ENCODE results near the gene CCNQ.

CCNQ gene

DNA sequence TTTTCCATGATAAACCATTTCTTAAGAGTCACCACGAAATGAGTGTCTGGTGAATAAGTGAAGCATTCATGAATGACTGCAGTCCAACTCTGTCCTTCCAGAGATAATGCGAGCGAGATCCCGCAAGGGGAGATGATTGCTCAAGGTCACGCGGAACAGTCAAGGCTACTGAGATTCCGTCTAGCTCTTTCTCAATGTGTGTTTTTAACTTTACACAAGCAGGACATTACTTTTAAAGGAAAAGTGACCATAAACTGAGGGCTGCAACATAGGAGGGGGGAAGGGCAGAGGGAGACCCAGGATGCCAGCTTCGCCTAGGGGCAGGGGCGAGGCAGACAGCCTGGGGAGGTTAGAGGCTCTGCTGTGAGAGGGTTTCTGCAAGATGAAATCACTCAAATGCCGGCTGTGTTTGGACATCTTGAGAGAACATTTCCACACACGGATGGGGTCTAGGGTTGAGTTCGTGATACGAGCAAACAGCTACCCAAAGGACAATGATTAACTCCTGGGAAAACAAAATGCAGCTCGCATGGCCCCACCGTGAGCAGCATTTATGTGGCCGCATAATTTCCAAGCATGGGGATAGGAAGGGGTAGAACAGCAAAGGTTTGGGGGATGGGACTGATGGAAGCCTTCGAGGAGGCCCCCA, 23.8 kb upstream of the CCNQ start:
- TF ChIP-seq GATA2 (IDR thresholded peaks at IDR 0.05; ENCODE audit: low read depth, low read length) (no peak), GATA3 (IDR thresholded peaks at IDR 0.05; ENCODE audit: low read depth, low read length) (no peak)

DNA sequence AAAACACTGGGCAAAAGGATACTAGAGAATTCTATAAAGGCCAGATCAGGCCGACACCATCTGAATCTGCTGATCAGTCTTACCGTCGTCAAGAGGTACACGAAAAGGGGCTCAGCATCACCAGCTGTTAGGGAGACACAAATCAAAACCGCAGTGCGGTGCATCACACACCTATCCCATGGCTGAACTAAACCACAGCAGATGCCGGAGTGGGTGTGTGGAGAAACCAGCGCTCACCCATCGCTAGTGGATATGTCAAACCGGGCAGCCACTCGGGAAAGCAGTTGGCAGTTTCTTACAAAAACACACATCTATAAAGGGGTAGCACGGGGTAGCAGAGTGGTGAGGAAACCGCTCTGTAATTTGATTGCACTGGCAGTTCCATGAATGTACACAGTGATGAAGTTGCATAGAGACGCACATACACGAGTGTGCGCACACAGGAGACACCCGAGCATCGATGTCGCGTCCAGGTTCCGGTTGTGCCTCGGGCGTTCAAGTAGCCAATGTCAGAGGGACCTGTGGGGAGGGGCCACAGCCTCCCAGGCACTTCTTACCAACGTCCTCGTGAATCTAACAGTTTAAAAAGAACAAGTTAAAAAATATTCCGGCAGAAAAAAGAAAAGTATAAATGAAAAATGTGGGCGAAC, 23.1 kb upstream of the CCNQ start:
- TF ChIP-seq GATA3 (IDR thresholded peaks at IDR 0.05; ENCODE audit: low read depth, low read length) (no peak), GATA2 (IDR thresholded peaks at IDR 0.05; ENCODE audit: low read depth, low read length) (no peak)

DNA sequence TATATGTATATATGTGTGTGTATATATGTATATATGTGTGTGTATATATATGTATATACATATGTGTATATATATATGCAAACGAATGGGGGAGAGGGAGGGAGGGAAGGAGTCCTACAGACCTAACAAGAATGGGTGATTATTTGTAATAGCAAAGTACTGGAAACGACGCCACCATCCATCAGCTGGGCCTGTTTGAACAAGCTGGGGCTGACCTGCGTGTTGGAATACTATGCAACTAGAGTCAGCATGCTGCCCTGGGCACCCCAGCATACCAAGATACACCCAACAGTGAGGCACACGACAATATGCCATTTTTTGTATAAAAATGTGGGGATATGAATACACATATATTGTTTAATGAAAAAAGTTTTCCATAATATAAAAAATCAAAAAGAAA, 21.6 kb upstream of the CCNQ start:
- no peak for TF ChIP-seq GATA3 (IDR thresholded peaks at IDR 0.05; ENCODE audit: low read depth, low read length)
- no peak for TF ChIP-seq GATA2 (IDR thresholded peaks at IDR 0.05; ENCODE audit: low read depth, low read length)

DNA sequence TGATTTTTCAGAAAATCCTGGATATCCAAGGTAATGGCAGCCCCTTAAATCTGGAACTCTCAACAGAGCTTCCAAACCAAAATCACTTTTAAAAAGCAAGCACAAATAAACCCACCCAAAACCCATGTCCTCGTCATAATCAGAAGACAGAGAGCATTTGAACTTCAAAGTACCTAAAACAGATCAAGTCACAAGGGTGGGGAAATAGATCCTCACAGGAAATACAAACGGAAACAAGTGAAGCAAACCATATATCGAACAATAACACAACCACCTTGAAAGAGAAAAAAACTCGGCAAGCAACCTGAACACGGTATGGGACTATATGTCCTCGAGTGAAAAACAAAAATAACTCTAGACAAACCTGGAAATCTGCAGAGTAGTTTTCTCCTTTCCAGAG, 15.9 kb upstream of the CCNQ start:
- TF ChIP-seq GATA2 (IDR thresholded peaks at IDR 0.05; ENCODE audit: low read depth, low read length) (no peak), GATA3 (IDR thresholded peaks at IDR 0.05; ENCODE audit: low read depth, low read length) (no peak)

DNA sequence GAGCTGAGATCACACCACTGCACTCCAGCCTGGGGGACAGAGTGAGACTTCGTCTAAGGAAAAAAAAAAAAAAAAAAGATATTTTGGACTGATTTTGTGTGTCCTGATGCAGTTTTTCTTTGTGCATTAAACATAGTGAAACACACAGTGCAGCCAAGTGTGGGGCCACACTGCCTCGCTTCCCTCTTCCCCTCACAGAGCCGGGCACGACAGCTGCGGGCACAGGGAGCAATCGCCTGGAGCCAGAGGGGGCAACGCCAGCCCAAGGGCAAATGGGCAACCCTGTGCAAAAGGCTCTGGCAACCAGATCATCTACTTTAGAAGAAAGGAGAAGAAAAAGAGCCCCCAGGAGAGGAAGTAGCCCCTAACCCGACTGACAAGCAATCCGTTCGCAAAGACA, 13.5 kb upstream of the CCNQ start:
- TF ChIP-seq GATA3 (IDR thresholded peaks at IDR 0.05; ENCODE audit: low read depth, low read length) = no peak
- TF ChIP-seq GATA2 (IDR thresholded peaks at IDR 0.05; ENCODE audit: low read depth, low read length) = no peak

DNA sequence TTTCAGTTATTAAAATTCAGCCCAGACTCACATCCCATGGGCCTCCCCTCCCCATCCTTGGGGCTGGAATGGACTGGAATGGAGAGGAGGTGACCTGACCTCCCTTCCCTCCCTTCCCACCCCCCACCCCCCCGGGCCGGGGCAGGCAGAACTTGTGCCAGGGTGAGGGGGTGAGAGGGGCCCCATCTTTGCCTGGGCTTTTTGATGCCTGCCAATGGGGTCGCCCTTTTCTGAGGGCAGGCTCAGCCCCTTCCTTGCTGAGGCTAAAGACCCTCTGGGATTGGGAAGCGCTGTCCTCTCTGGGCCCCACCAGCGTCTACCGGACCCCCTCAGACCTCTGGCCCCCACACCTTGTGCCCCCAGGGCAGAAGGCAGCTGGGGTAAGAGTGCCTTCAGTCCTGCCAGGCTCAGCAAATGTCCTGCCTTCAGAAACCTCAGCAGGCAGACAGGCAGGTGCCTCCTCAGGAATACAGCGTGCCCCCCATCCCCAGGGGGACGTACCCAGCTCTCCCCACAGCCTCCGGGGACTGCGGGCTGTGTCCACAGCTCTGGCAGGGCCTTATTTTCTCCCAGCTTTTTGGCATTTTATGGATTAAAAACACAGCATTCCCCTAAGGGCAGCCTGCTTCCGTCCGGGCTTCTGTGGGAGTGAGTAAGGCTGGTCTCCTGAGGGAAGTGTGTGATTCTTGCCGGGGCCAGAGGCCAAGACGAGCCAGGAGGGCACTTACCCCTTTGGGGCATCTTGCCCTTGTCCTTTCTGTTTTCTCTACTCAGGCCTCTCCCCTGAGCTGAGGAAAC, 12.6 kb upstream of the CCNQ start:
- TF ChIP-seq GATA3 (IDR thresholded peaks at IDR 0.05; ENCODE audit: low read depth, low read length) (no peak), GATA2 (IDR thresholded peaks at IDR 0.05; ENCODE audit: low read depth, low read length) (no peak)

DNA sequence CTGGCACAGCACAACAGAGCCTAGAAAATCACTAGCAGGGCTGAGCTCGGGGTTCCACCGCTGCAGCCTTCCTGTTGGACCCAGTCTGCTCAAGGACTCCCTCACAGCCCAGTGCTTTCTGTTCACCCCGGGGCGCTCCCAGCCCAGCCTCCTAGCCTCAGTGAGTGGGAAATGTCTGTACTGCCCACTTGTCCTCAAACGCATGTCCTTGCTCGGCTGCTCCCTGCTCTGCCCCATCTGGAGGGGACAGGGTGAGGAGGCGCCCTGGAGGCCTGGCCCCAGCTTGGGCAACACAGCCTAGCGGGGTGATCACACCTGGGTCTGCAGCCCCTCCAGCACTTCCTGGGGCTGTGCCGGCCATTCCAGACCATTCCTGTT, 11.9 kb upstream of the CCNQ start:
- TF ChIP-seq GATA2 (IDR thresholded peaks at IDR 0.05; ENCODE audit: low read depth, low read length) (no peak), GATA3 (IDR thresholded peaks at IDR 0.05; ENCODE audit: low read depth, low read length) (no peak)

DNA sequence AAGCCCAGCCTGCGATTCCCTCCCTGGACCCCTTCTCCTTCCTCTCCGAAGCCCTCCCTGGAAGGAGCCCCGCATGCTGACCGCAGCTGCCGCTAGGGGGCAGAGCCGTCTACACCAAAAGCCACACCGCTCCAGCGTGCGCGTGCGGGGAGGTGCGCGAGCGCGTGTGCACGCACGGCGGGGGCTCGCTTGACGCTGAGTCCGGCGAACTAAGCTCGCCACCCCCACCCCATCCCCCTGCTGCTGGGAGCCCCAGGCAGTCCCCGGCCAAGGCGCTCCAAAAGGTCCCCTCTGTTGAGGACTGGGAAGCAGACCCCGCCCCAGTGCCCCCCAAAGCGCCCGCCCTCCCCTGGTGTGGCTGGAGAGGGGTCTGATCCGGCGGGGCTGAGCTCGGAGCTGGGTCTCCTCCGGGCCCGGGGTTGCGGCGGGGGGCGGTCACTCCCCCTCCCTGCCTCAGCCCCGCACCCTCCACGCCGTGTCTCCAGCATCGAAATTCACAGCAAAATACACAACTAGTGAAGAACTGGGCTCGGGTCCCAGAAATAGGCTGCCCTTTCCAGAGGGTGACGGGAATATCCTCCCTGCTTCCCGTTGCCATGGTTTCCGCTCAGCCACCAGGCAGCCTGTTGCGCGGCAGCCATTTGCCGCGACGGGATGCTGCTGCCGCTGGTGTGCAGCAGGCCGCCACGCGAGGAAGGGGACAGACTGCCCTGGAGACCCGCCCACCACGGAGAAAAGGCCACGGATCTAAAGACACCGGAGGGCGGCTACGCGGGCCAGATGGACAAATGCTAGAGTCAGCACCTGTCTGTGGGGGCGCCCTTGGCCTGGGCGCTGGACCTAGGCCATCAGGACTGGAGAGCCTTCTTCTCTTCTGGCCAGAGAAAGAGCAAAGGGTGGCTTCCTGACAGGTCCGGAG, 11.2 kb upstream of the CCNQ start:
- TF ChIP-seq GATA3 (IDR thresholded peaks at IDR 0.05; ENCODE audit: low read depth, low read length) (no peak), GATA2 (IDR thresholded peaks at IDR 0.05; ENCODE audit: low read depth, low read length) (no peak)

DNA sequence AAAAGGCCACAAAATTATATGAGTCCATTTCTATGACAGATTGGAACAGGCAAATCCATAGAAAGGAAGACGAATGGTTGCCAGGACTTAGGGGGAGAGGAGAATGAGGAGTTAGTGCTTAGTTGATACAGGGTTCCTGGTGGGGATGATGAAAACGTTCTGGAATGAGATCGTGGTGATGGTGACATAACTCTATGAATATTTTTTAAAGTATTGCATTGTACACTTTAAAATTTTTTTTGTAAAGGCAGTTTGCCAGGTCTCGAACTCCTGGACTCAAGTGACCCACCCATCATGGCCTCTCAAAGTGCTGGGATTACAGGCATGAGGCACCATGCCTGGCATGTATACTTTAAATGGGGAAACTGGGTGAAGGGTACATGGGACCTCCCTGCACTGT, 9.9 kb upstream of the CCNQ start:
- TF ChIP-seq GATA2 (IDR thresholded peaks at IDR 0.05; ENCODE audit: low read depth, low read length) (no peak), GATA3 (IDR thresholded peaks at IDR 0.05; ENCODE audit: low read depth, low read length) (no peak)

DNA sequence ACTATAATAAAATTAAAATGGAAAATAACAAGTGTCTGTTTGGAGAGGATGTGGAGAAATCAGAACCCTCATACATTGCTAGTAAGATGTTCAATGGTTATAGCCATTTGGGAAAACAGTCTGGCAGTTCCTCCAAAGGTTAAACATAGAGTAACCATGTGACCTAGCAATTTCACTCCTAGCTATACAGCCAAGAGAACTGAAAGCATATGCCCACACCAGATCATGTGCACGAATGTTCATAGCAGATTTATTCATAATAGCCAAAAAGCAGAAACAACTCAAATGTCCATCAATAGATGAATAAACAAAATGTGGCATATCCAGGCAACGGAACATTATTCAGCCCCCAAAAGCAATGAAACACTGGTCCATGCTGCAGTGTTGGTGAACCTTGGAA, 9.4 kb upstream of the CCNQ start:
- no peak for TF ChIP-seq GATA3 (IDR thresholded peaks at IDR 0.05; ENCODE audit: low read depth, low read length)
- TF ChIP-seq GATA2 (IDR thresholded peaks at IDR 0.05; ENCODE audit: low read depth, low read length) = no peak

DNA sequence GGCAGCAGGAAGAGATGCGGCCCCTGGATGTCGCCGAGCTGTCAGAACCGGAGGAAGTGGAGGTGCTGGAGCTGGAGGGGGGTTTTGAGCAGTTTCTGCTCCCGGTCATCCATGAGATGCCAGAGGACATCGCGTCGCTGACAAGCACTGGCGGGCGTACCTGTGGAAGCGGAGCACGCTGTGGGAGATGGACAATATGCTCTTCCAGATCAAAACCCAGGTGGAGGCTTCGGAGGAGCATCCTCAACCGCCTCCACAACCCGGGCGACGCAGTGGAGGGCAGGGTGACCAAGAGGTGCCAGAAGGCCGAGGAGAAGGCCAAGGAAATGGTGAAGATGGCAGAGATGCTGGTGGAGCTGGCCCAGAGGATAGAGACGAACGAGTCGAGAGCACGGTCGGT, 7.6 kb upstream of the CCNQ start:
- TF ChIP-seq GATA3 (IDR thresholded peaks at IDR 0.05; ENCODE audit: low read depth, low read length) (no peak), GATA2 (IDR thresholded peaks at IDR 0.05; ENCODE audit: low read depth, low read length) (no peak)

DNA sequence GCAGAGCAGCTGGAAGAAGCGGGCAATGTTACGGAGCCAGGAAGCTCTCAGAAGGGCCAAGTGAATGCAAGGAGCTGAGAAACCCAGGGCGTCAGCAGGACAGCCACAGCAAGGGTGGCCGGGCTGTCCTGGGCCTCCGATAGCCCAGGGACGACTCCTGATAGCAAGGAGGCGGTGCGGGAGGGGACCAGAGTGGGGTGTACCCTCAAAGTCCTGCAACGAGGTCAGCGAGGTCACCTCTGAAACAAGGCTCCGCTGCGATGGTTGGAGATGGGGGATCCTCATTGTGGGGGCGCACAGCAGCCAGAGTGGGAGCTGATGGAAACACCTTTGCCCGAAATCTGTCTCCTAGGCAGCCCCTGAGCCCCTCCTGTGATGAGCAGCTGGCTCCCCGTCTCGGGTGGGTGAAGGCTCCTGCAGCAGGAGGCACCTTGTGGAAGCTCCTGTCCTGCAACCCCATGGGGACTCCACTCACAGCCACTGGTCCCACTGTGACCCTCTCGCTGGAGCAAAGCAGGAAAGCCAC, 4.3 kb upstream of the CCNQ start:
- TF ChIP-seq GATA3 (IDR thresholded peaks at IDR 0.05; ENCODE audit: low read depth, low read length) (no peak), GATA2 (IDR thresholded peaks at IDR 0.05; ENCODE audit: low read depth, low read length) (no peak)

DNA sequence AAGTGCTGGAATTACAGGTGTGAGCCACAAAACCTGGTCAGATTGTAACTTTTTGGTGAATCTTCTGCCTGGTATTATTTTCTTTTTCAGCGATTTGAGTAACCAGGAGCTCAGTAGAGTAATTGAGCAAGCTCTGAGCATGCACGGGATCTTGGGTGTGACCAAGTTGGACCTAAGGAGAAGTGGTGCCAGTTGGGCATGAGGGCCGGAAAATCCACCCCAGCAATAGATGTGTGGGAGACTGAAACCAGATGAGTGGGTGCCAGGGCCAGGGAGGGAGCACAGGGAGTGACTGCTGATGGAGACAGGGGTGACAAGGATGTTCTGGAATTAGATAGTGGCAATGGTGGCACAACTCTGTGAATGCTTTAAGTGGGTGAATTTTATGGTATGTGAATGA, 3.7 kb upstream of the CCNQ start:
- TF ChIP-seq GATA3 (IDR thresholded peaks at IDR 0.05; ENCODE audit: low read depth, low read length) = no peak
- TF ChIP-seq GATA2 (IDR thresholded peaks at IDR 0.05; ENCODE audit: low read depth, low read length) = no peak
